GM19324 (cell line): ENCODE measurements around the gene SERPINA3.

Experiments used
- ATAC-seq: cut with Tn5 transposase; IDR thresholded peaks from one replicate; pipeline ENCODE4 v1.9.1; 2021; ENCODE audit warnings: mild to moderate bottlenecking, moderate library complexity; ENCODE audit not compliant: unreplicated experiment, low FRiP score

Gene SERPINA3

DNA sequence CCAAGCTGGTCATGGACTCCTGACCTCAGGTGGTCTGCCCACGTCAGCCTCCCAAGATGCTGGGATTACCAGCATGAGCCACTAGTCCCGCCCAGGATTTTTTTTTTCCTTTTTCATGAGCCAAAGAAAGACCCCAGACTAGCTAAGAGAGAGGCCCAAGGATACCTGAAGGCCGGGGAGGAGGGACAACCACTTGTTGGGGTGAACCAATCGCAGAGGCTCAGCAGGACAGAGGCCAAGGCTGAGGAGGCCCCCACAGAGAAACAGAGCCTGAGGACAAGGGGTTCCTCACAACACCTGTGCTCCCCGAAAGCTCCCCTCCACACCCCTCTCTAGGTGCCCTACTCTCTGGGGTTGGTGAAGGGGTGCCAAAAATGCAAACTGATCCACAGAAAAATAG is 1.0 kb upstream of the SERPINA3 start:
- no peak for ATAC-seq

DNA sequence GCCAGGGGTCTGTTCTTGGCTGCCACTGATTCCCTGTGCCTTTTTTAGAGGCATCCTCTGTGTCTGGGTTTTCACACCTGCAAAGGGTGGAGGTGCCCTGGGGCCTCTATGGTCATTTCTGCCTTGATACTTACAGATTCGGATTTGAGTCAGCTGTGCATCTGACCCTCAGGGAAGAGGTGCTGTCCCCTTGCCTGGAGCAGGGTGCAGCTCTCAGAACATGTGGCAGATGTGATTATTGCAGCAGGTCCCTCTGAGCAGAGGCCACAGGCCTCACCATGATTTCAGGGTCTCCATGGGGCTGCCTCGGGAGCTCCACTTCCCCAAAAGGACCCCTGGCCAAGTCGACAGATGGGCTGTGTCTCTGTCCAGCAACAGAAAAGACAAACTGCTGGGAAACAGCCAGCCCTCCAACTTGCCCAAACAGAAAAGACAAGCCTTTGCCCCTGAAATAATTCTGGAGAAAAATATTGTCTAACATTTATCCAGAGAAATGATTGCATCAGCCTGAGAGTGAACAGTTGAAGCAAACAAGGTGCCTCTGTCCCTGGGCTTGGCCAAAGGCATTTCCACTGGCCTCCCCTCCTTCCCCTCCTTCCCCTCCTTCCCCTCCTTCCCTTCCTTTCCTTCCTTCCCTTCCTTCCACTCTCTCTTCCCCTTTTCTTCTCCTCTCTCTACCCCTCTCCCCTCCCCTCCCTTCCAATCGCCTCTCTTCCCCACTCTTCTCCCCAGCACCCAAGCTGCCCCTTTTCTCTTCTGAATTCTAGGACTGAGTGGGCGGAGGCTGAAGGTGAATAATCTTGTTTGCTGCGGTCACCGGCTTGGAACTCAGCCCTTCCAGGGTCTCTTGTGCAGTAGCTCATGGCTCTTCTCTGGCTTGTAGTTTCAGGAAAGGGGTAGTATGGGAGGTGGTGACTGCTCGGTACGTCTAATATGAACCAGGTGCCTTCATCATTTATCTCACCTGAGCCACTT is 676 bp downstream of the SERPINA3 start:
- ATAC-seq: no peak

DNA sequence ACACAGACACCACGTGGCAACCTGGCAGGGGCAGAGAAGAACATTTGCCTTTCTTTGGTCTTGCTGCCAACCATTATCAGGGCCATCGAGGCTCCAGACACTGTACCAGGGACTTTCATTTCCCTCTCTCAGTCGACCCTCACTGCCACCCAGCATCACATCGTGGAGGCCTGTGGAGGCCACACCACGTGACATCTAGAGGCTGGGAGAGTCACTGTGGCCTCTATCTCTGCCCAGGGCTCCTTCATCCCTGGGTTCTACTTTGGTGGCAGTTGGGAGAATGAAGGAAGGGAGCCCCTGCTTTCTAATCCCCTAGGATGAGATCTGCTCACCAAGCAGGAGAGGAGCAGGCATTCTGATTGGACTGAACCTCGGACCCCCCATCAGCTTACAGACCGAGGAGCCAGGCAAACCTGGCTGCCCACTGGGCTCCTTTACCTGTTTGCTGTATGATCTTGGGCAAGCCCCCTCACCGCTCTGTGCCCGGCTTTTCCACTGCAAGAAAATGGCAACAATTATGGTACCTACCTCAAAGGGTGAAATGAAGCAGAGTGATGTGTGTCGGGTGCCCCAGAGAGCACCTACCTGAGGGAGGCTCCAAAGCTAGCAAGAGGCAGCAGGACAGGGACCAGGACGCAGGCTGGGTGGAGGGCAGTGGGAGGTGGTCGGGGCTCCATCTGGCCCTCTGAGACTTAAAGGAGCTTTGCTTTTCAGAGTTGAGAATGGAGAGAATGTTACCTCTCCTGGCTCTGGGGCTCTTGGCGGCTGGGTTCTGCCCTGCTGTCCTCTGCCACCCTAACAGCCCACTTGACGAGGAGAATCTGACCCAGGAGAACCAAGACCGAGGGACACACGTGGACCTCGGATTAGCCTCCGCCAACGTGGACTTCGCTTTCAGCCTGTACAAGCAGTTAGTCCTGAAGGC is 1.8 kb downstream of the SERPINA3 start:
- no peak for ATAC-seq

DNA sequence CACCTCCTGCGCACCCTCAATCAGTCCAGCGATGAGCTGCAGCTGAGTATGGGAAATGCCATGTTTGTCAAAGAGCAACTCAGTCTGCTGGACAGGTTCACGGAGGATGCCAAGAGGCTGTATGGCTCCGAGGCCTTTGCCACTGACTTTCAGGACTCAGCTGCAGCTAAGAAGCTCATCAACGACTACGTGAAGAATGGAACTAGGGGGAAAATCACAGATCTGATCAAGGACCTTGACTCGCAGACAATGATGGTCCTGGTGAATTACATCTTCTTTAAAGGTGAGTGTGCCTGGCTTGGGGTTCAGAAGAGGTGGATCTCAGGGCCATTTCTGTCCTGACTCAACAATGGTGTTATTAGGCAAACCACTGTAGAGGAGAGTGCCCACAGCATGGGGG is 2.6 kb downstream of the SERPINA3 start:
- ATAC-seq: no peak

DNA sequence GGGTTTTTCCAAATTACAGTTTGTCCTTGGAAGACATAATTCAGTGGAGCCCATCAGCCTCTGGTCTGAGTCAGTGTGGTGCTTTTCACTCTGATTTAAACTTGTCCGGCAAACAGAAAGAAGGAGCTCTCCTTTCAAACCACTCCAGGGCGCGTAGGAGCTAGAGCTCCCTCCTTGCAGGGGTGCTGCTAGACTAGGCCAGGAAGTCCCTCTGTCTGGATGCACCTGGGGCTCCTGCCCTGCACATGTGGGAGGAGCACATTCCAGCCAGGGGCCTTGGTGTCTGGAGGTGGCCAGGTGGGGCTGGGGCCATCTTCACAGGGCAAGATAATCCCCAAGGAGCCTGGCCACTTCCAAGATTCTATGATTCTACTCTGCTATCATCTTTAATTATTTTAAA is 3.1 kb downstream of the SERPINA3 start:
- ATAC-seq: no peak

DNA sequence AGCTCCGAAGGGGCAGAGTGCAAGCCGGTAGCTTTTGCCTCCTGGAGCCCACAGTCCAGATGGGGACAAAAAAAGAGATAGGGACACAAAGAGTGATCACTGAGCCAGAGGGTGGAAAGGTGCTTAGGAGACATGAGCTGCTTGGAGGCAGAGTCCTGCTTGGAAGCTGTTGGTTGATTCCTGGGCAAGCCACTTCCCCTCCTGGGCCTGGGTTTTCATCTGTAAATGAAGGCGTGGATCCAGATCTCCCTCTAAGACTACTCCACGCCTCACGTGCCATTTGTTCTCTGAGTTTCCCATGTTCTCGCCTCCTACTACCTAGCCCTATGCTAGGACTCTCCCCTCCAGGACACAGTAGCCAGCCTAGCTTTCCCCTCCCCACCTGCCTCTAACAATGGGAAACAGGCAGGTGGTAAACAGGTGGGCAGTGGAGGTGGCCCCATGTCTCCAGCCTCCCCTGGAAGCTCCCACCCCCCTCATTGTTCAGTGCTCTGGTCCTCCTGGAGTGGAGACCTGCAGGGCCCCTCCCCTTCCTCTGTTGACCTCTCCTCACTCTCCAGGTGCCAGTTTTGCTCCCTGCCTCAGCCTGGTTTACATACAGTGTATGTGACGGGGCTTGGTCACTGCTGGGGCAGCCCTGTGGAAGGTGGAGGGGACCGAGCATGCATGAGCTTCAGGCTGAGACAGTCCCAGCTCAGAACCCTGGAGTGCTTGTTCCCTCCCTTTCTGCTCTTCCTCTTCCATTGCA is 3.8 kb downstream of the SERPINA3 start:
- no peak for ATAC-seq

DNA sequence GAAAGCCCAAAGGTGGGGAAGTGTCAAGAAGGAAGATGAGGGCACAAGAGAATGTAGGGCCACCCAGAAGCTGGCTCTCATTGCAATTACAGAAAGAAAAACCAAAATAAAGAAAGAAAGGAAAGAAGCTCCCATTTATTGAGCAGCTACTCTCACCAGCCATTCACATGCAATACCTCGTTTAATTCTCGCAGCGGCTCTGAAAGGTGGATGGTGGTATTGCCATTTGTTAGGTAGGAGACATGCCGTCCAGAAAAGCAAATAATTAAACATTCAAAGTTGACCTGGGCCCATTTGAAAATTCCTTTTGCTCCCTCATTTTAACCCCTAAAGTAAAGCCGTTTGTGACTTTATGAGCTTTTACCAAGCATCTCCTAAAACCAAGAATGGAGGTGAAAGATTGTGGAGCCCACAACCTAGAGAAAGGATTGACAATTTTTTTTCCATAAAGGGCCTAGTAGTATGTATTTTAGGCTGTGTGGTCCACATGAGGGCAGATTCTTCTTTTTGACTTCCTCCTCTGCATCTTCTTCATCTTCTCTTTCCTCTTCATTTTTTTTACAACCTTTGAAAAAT is 5.3 kb downstream of the SERPINA3 start:
- no peak for ATAC-seq

DNA sequence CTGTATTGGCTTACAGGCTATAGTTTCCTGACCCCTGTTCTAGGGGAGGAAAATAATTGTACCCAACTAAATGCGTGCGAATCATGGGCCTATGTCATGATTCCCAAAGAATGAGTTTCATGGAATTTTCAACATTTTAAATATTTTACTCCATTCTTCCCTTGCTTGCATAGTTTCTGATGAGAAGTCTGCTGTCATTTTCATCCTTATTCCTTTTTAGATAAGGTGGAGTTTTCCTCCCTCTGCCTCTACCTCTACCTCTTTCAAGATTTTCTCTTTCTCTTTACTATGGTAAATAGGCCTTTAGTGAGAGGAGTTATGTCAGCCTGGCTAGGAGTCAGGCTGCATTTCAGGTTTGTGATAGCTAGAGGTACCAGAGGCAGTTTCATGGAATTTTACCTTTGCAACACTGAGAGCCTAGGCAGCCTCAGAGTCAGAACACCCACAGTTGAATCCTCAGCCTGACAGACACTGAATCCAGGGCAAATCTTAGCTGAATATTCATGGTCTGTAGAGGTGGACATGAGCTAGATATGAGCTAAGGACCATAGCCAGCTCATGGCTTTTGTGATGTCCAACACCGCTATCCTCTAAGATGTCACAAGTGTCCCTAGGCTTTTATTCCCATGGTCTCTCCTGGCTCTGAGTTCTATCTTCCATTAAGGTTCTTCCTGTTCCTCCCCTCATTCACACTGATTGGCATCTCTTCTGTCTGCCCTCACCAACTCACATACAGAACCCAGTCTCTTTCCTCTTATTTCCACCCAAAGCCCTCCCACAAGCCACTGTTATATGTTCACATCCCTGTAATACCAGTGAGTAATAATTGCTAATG is 6.0 kb downstream of the SERPINA3 start:
- ATAC-seq: no peak

DNA sequence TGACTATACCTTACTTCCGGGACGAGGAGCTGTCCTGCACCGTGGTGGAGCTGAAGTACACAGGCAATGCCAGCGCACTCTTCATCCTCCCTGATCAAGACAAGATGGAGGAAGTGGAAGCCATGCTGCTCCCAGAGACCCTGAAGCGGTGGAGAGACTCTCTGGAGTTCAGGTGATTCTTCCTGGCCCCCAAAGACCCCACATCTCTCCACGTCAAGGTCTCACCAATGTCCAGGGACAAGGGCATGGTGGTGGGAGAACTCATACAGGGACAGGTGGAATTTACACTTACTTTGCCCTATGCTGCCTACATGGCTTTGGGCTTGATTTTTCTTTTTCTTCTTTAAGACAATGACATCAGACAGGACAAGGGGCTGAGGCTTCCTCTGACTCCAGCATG is 7.1 kb downstream of the SERPINA3 start:
- no peak for ATAC-seq

DNA sequence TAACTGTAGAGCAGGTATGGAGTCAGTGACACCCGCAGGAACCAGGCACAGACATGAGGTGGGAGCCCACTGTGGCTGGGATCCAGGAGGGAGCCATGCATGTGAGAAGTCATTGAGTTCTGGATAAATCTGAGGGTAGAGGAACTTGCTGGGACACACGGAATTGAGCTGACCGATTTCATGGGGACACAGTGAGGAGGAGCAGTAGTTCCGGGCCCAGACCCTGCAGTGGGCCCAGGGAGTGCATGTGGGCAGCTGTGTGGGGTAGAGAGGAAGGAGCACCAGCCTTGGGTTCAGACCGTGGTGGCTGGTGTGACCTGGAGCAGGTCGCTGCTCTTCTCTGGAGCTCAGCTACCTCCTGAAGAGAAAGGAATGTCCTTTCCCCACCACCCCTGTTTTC is 8.4 kb downstream of the SERPINA3 start:
- ATAC-seq: no peak

DNA sequence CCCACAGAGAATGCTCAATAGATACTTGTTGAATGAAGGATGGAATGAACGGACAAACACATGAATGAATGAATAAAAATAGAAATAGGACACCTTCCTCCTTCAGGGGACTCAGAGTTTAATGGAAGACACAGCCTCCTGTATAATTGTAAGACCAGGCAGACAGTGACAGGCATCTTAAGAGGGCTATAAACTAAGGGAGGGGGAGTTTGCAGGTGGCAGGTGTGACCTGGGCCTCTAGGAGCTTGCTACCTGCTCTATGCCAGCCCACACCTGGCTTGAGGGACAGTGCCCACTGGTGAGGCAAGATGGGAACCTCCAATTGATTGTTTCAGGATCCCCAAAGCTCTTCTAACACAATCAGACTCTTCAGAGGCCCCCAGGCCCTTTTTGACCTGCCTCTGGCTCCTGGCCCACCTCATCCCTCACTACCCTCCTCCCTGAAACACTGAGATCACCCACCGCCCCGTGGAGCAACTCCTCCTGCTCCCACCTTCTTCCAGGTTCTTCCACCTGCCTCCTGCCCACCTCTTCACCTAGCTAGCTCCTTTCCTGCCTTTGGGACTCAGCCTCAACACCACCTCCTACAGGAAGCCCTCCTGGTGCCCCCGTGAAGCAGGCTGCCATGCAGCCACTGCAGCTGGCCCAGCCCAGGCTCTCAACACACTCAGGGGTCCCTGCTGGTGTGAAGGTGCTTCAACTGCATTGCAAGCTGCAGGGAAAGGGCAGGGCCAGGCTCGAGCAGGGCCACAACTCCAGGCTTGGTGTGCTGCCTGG is 9.4 kb downstream of the SERPINA3 start:
- no peak for ATAC-seq

DNA sequence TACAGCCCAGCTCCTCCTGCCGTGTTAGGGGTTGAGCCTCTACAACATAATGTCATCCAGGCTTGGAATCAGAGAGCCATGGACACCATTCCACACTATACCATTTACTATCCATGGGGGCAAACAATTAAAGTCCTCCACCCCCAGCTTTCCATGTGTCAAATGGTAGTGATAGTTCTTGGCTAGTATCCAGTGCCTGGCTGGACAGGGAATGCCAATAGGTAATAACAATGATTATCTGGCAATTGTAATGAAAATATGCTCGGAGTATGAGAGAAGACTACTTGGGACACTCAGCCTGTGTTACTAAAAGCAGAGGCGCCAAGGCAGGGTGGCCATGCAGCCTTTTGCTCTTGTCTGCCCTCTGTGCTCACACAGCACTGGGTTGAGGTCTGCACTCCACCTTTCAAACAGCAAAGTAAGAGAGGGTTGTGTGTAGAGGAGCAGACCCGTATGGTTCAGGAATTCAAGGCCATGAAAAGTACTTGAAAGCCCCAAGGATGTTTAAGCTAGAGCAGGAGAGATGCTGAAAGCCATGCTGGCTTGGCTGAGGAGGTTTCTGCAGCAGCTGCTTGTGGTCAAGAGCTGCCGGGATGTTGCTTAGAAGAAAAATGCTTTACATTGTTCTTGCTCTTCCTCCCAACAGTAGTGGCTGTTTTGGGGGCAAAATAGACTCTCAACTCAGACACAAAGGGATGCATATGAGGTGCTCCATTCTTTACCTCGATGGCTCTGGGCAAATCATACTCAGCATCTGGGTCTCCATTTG is 10.6 kb downstream of the SERPINA3 start:
- no peak for ATAC-seq

DNA sequence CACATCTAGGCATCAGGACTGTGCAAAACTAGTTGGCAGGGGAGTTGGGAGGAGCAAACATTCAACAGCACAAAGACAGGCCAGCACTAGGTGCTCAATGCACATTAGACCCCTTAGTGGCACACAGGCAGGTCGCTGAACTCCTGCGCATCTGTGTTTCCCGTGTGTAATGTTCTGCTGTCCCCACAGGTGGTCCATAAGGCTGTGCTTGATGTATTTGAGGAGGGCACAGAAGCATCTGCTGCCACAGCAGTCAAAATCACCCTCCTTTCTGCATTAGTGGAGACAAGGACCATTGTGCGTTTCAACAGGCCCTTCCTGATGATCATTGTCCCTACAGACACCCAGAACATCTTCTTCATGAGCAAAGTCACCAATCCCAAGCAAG is 11.2 kb downstream of the SERPINA3 start:
- ATAC-seq: no peak

DNA sequence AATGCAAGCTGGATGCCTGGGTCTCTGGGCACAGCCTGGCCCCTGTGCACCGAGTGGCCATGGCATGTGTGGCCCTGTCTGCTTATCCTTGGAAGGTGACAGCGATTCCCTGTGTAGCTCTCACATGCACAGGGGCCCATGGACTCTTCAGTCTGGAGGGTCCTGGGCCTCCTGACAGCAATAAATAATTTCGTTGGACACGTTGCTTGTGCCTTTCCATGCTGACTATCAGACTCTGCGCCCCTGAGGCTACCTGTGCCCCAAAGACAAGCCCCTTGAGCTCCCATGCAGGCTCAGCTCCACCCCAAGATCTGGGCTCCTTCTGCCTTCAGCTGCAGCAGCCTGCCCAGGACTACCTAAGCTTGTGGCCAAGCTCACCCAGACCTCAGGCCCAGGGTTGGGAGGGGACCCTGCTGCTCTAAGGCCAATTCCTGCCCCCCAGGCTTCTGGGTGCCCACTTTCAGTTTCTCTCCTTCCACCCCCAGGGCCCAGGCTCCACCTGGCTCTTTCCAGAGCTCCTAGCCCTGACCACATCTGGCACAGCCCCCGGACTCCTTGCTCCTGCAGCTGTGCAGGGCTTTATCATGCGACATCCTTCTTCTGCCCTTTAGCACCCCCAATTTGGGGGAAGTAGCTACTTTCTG is 11.8 kb downstream of the SERPINA3 start:
- ATAC-seq: no peak

DNA sequence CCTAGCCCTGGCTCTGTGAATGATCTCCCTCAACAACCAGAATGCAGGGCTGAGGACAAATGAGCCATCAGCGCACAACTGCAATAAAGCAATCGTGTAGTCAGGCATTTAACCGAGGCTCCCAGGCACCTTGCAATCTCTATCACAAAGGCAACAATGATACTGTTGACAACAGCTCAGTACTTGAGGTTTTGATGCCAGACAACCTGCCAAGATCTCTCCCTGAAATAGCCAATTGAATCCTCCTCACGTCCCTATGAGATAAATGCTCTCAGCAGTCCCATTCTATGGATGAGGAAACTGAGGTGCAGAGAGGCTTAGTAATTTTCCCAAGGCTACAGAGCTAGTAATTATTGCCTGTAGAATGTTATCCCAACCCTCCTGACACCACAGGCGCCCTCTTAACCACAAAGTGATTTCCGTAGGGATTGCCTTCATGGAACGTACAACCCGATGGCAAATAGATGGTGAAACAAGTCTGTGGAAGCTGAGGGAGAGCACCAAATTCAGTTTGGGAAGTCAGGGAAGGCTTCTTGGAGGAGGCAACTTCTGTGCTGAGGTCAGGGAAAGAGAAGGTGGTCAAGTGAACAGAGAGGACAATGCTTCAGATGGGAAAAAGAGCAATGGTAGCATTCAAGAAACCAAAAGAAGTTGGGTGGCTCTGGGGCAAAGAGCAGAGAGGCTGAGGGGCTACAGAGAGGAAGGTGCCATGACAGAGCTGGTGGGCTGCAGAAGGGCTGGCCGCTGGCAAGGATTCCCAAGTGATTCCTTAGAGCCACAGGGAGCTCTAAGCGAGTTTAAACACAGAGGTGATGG is 12.6 kb downstream of the SERPINA3 start:
- no peak for ATAC-seq

DNA sequence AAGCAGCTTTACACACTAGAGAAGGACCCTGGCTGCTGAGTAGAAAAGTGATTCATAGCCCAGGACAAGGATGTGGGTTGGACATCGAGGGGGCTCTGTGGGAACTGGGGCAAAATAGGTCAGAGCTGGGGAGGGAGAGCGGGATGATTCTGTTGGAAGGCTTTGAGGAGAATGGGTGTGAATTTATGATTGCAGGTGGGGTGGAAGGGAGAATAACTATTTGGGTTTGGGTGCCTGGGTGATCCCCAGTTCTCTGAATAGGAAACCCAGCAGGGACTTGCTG is 13.1 kb downstream of the SERPINA3 start:
- no peak for ATAC-seq

DNA sequence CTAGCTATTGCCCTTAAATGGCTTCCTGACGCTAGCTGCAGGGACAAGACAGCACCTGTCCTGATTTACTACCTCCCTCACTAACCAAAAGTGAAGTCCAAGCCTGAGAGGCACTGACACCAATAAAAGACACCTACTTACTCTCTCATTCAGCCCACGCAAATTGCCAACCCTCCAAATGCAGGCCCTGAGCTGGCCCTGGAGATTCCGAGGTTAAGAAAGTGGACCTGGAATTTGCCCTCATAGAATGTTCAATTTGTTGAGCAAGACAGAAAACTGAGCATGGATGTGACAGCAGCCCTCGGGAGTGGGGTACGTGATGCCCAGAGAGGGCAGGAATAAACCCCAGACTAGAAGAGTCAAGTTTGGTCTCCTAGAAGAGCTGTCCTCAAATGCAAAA is 16.4 kb downstream of the SERPINA3 start:
- no peak for ATAC-seq
